ENCODE data around the gene CPOX. TPM values are rescaled to one million over a fixed set of nuclear protein-coding genes. Genes with fewer than 3 reads are reported as not detected.

The CPOX gene
- total and polyA plus RNA-seq, 2 experiments from 2014 or later, result 13.3 to 38.3 TPM

DNA sequence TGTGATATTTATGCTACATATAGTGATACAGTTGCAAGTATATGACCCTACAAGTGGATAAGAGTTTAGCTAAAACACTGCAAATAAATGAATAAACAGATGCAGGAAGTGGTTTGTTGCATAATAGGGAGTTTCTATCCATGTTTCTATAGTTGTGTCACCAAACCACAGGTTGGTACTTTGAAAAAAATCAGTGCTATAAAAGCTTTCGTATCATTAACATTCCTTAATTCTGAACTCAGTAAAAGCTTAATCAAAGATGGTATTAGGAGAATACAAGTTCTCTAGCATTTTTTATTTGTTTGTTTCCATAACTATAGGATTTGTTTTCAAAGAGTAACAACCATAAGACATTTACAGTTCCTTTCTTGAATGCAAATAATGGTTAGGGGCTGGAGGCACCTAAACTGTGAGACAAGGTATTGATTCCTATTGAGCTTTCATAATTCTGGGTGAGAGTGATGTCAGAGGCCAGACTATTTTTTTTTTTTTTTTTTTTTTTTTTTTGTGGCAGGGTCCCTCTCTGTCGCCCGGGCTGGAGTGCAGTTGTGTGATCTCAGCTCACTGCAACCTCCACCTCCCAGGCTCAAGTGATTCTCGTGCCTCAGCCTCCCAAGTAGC is 29.6 kb downstream of the CPOX start:
- no peaks in the 10 kb centered on the region for H3K36me3 Mint-ChIP-seq (ENCODE audit: low read depth)
- Histone ChIP-seq H3K36me3 (ENCODE audit: insufficient read depth) (no peaks in the 10 kb centered on the region), H3K4me1 (ENCODE audit: insufficient read depth) (no peaks in the 10 kb centered on the region), H3K79me2 (replicated peaks; ENCODE audit: insufficient read depth) (no peaks in the 10 kb centered on the region), H3K4me2 (no peak overlapping the region), H3F3A (replicated peaks; ENCODE audit: low read depth) (no peaks in the 10 kb centered on the region), H3K27me3 (ENCODE audit: insufficient read depth) (no peaks in the 10 kb centered on the region), H3K4me3 (no peak overlapping the region), H3K27ac (ENCODE audit: low read depth) (no peak overlapping the region), H4K20me1 (replicated peaks; ENCODE audit: insufficient read depth) (no peaks in the 10 kb centered on the region), H3K9me2 (ENCODE audit: insufficient read depth) (no peaks in the 10 kb centered on the region), H2AFZ (no peak overlapping the region)
- no peaks in the 10 kb centered on the region; the same call in 2 of the 3 replicates for H3K9me3 Mint-ChIP-seq
- ATAC-seq (no peak), DNase-seq (ENCODE audit: low spot score) (no peak)
- no peak overlapping the region for H3K27ac Mint-ChIP-seq
- no peak overlapping the region for H3K4me3 Mint-ChIP-seq
- TF ChIP-seq, protein P1, sequence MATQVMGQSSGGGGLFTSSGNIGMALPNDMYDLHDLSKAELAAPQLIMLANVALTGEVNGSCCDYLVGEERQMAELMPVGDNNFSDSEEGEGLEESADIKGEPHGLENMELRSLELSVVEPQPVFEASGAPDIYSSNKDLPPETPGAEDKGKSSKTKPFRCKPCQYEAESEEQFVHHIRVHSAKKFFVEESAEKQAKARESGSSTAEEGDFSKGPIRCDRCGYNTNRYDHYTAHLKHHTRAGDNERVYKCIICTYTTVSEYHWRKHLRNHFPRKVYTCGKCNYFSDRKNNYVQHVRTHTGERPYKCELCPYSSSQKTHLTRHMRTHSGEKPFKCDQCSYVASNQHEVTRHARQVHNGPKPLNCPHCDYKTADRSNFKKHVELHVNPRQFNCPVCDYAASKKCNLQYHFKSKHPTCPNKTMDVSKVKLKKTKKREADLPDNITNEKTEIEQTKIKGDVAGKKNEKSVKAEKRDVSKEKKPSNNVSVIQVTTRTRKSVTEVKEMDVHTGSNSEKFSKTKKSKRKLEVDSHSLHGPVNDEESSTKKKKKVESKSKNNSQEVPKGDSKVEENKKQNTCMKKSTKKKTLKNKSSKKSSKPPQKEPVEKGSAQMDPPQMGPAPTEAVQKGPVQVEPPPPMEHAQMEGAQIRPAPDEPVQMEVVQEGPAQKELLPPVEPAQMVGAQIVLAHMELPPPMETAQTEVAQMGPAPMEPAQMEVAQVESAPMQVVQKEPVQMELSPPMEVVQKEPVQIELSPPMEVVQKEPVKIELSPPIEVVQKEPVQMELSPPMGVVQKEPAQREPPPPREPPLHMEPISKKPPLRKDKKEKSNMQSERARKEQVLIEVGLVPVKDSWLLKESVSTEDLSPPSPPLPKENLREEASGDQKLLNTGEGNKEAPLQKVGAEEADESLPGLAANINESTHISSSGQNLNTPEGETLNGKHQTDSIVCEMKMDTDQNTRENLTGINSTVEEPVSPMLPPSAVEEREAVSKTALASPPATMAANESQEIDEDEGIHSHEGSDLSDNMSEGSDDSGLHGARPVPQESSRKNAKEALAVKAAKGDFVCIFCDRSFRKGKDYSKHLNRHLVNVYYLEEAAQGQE (IDR thresholded peaks at IDR 0.05; ENCODE audit: unreplicated experiment), result no peak
- no peak for TF ChIP-seq ZNF331 (CRISPR knock-in tag; IDR thresholded peaks at IDR 0.05; ENCODE audit: low read depth)
- no peak for TF ChIP-seq STAT1 (IDR thresholded peaks at IDR 0.05; ENCODE audit: unreplicated experiment)
- no peak for TF ChIP-seq EZH2phosphoT487 (IDR thresholded peaks at IDR 0.05; ENCODE audit: unreplicated experiment)
- TF ChIP-seq JUNB (IDR thresholded peaks at IDR 0.05; ENCODE audit: unreplicated experiment), result no peak
- no peak for TF ChIP-seq NANOG (IDR thresholded peaks at IDR 0.05; ENCODE audit: borderline replicate concordance)
- TF ChIP-seq CREB1 (CRISPR knock-in tag; IDR thresholded peaks at IDR 0.05; ENCODE audit: low read depth), result no peak
- no peak for TF ChIP-seq POLR2AphosphoS5 (IDR thresholded peaks at IDR 0.05; ENCODE audit: low read depth)
- TF ChIP-seq EZH2 (IDR thresholded peaks at IDR 0.05; ENCODE audit: low read depth, unreplicated experiment), result no peak
- TF ChIP-seq, protein P2, sequence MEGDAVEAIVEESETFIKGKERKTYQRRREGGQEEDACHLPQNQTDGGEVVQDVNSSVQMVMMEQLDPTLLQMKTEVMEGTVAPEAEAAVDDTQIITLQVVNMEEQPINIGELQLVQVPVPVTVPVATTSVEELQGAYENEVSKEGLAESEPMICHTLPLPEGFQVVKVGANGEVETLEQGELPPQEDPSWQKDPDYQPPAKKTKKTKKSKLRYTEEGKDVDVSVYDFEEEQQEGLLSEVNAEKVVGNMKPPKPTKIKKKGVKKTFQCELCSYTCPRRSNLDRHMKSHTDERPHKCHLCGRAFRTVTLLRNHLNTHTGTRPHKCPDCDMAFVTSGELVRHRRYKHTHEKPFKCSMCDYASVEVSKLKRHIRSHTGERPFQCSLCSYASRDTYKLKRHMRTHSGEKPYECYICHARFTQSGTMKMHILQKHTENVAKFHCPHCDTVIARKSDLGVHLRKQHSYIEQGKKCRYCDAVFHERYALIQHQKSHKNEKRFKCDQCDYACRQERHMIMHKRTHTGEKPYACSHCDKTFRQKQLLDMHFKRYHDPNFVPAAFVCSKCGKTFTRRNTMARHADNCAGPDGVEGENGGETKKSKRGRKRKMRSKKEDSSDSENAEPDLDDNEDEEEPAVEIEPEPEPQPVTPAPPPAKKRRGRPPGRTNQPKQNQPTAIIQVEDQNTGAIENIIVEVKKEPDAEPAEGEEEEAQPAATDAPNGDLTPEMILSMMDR (conservative IDR thresholded peaks at IDR 0.05; ENCODE audit: low read depth in 2 of 2), result no peak
- no peak for TF ChIP-seq ZNF114 (CRISPR knock-in tag; IDR thresholded peaks at IDR 0.05)
- peaks cover 2% of the 10 kb centered on the region for H3K27me3 Mint-ChIP-seq (ENCODE audit: insufficient read depth, low read depth, poor library complexity)
- no peaks in the 10 kb centered on the region for H3K4me1 Mint-ChIP-seq

Data from GM23338 (cell line).